Fibroblast of skin of right biceps (primary cell): ENCODE results near the gene AGPAT4.

ENCODE experiments used
- DNase-seq: peaks from one replicate; pipeline ENCODE4 v3.0.0-alpha.2; 2013

AGPAT4 gene

GRCh38 chr6:161279677-161280415, 6.0 kb upstream of the AGPAT4 start:
- no peak for DNase-seq

GRCh38 chr6:161276605-161277155, 2.8 kb upstream of the AGPAT4 start:
- no peak for DNase-seq

GRCh38 chr6:161274898-161275297, 1.0 kb upstream of the AGPAT4 start:
- DNase-seq: no peak

GRCh38 chr6:161274488-161274858, 612 bp upstream of the AGPAT4 start:
- no peak for DNase-seq

GRCh38 chr6:161273274-161273751, 548 bp downstream of the AGPAT4 start:
- peak; percentile 59 for DNase-seq

- DNase-seq: peak; percentile 59
These were observed 1.1 kb downstream of the AGPAT4 start for GRCh38 chr6:161272635-161273273.

GRCh38 chr6:161271343-161272030, 2.4 kb downstream of the AGPAT4 start:
- DNase-seq: no peak

GRCh38 chr6:161270116-161270515, 3.7 kb downstream of the AGPAT4 start:
- no peak for DNase-seq

- no peak for DNase-seq
These were observed 4.6 kb downstream of the AGPAT4 start for GRCh38 chr6:161269310-161269709.

DNA sequence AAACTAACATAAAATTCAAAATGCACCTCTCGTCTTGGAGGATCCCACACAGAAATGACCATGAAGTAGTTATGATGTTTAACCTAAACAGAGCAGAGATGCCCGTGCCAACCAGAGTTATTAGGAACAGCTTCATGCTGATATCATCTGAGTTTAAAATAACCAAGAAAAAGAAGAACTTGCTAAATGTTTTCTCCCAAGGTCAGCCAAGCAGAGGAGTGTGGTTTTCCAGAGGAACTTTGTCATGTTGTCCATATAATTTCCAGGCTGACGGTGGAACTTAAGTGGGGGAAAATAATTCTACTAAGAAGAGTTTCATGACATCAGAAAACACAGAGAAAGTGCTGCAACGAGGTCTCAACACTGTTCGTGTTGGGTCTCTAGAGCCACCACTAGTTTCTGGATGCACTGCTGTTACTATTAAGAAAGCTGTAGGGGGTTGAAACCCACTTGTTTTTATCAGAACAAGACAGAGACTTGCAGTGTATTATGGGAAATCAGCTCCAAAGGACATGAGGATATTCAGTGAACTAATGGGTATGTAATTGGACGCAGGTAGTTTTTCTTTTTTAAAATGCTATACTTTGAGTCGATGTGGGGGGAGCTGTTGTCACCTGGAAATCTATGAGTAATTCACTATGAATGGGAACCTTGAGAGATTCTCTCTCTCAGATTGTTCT, 5.2 kb downstream of the AGPAT4 start:
- no peak for DNase-seq

DNA sequence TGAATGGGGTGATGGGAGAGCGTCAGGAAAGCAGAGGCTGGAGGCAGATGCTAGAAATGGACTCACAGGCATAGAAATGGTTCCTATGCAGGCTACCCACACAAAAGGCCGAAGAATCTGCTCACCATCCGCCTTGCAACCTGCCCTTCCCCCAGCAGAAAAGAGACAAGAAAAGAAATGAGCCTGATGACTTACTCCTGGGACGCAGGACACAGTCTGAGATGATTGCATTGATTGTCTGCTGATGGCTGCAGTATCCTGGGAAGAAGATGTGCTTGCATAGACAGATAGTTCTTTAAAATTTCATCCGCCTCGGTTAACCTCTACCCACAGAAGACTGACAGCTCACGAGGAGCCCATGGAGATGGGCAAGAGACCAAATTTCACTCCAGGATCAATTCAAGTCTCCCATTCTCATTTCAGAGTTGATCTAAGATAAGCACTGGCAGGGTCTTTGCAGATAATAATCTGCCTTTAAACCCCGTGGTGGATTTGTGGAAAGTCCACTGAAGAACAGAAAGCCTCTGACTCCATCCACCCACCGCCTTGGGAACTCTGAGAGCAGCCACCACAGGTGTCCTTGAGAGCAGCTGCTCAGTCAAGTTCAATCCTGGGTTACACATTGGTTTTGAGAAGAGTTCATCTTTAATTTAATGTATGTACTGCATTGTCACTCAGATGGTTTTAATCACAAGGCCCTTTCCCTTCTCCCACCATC, 7.2 kb downstream of the AGPAT4 start:
- no peak for DNase-seq

DNA sequence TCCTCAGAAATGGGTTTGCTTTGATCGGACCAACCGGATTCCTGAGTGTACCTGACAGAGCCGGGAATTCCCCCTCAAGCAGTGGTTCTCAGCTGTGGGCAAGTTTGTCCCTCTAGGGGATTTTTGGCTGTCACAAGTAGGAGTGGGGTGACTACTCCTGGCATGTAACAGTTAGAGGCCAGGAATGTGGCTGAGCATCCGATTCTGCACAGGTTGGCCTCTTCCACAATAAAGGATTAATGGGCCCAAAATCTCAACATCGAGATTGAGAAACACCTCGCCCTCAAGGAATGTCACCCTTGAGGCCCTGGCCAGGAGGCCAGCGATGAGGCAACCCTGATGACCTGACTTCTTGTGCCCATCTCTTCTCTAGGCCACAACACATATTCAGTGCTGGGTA, 7.9 kb downstream of the AGPAT4 start:
- DNase-seq: no peak

DNA sequence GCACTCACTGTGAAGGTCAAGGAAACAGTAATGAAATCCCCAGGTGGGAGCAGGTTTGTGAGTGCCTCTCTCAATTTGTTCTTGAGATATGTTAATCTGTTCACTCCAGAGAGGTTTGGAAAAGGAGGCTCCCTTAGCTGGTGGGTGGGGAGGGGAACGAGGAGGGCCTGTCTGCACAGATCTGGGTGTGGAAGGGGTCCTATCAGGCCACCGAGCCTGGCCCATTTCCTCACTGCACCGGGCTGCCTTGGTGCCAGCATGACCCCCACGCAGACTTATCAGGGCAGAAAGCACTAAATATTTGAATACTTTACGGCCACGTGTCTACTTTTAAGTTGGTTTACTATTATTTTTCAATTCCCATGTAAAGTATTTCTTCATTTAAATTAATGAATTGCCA, 8.3 kb downstream of the AGPAT4 start:
- no peak for DNase-seq

- DNase-seq: no peak
These were observed 9.7 kb downstream of the AGPAT4 start for GRCh38 chr6:161264181-161264580.

- DNase-seq: no peak
These were observed 12.0 kb downstream of the AGPAT4 start for GRCh38 chr6:161261816-161262215.

DNA sequence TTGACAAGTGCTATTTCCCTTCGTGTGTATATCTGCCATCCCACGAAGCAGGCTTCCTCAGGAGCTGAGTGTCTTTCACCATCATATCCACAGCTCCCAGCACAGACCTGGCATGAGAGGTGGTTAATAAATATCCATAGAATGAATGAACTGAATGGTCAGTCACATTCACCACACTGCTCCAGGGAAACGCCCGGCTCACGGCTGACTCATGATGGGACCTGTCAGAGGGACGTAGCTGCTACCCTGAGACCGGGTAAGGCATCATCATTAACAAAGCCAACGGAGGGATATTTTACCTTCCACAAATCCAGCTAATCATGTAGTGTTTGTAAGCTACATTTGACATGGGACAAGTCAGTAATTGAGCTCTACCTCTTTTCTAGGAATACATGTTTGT, 12.5 kb downstream of the AGPAT4 start:
- DNase-seq: no peak

- DNase-seq: no peak
These were observed 14.6 kb downstream of the AGPAT4 start for GRCh38 chr6:161259302-161259701.

DNA sequence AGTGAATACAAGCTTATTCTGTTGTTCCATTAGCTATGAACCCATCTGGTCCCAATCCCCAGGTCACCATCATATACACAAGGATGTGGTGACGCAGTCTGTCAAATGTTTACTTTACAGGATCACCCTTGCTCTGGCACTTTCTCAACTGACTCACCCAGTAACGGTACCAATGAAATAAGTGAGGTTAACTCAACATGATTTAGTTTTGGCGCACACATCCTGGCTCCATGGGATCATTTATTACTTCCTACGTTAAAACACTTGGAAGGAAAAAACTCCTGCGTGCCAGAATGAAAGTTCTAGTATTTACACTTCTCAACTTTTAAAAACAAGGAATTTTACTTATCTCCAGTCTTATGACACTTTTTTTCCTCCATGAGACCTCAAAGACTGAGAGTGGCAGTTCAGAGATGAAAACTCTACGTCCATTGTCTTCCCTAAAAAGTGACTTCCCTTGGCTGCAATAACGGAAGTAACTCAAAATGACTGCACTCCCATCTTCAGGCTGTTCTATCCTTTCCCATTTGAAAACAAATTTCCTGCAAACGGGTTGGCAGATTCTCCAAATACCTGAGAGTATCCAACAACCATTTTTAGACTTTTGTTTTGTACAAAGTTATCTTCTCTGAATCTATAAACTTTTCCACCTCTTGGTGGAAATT, 15.9 kb downstream of the AGPAT4 start:
- DNase-seq: peak; percentile 96

GRCh38 chr6:161256407-161256806, 17.5 kb downstream of the AGPAT4 start:
- DNase-seq: no peak

DNA sequence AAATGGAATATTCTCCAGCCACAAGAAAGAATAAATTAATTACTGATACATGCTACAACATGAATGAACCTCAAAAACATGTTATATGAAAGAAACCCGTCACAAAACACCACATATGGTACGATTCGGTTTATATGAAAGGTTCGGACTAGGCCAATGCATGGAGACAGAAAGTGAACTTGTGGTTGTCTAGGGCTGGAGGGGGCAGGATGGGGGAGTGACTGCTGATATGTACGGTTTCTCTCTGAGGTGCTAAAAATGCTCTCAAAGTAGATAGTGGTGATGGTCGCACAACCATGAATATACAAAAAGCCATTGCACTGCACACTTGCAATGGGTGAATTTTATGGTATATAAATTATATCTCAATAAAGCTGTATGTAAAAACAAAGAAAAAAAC, 18.3 kb downstream of the AGPAT4 start:
- DNase-seq: no peak

- DNase-seq: no peak
These were observed 19.2 kb downstream of the AGPAT4 start for GRCh38 chr6:161254464-161255253.
